Stimulated activated effector memory CD8-positive, alpha-beta T cell treated with anti-CD3 and anti-CD28 coated beads, Interleukin-12 subunit alpha, Interleukin-12 subunit beta, amount 100 ng/mL, for 72 hours (primary cell): ENCODE measurements around the gene HKDC1.
"Not testable (repeated sequence)": the region's sequence is repeated elsewhere in the genome, so short reads cannot be mapped to it uniquely, and the experiment has no call there.

Source experiments
- ATAC-seq: fragments of 150-1000 bp; cut with Tn5 transposase; 2 replicates; pipeline ENCODE4 v1.10.0; 2021
- DNase-seq, 2 donors: peaks; one replicate each; pipeline ENCODE4 v3.0.0; 2021 to 2022; ENCODE audit warnings: low spot score in 2 of 2
- H3K27ac Mint-ChIP-seq: one replicate; pipeline ENCODE4 v1.8.0; 2022; ENCODE audit warnings: mild to moderate bottlenecking, mixed read lengths
- H3K36me3 Mint-ChIP-seq: one replicate; pipeline ENCODE4 v1.8.0; 2022; ENCODE audit warnings: mild to moderate bottlenecking, mixed read lengths
- H3K4me1 Mint-ChIP-seq: one replicate; pipeline ENCODE4 v1.8.0; 2022; ENCODE audit warnings: mixed read lengths
- H3K4me3 Mint-ChIP-seq: one replicate; pipeline ENCODE4 v1.8.0; 2022; ENCODE audit warnings: mild to moderate bottlenecking, mixed read lengths
- H3K9me3 Mint-ChIP-seq: one replicate; pipeline ENCODE4 v1.8.0; 2022; ENCODE audit warnings: mixed read lengths

The HKDC1 gene

GRCh38 chr10:69246581-69247312, 26.6 kb downstream of the HKDC1 start:
- DNase-seq (no peak), ATAC-seq (no peak)
- H3K4me3 Mint-ChIP-seq: no peak overlapping the region
- H3K36me3 Mint-ChIP-seq: no peaks in the 10 kb centered on the region
- H3K4me1 Mint-ChIP-seq: no peaks in the 10 kb centered on the region
- H3K9me3 Mint-ChIP-seq: no peaks in the 10 kb centered on the region
- no peak overlapping the region for H3K27ac Mint-ChIP-seq

GRCh38 chr10:69247313-69247710, 27.2 kb downstream of the HKDC1 start:
- Mint-ChIP-seq H3K9me3 (no peaks in the 10 kb centered on the region), H3K27ac (no peak overlapping the region)

GRCh38 chr10:69248117-69248730, 28.1 kb downstream of the HKDC1 start:
- no peak overlapping the region for H3K4me3 Mint-ChIP-seq
- H3K36me3 Mint-ChIP-seq: no peaks in the 10 kb centered on the region
- no peaks in the 10 kb centered on the region for H3K9me3 Mint-ChIP-seq
- no peak for ATAC-seq
- DNase-seq: no peak
- H3K27ac Mint-ChIP-seq: no peak overlapping the region
- no peaks in the 10 kb centered on the region for H3K4me1 Mint-ChIP-seq

More at GRCh38 chr10:69247313-69247710, 27.2 kb downstream of the HKDC1 start:
- H3K4me1 Mint-ChIP-seq: no peaks in the 10 kb centered on the region
- DNase-seq (no peak), ATAC-seq (no peak)
- H3K36me3 Mint-ChIP-seq: no peaks in the 10 kb centered on the region
- no peak overlapping the region for H3K4me3 Mint-ChIP-seq

GRCh38 chr10:69250041-69250440, 29.9 kb downstream of the HKDC1 start:
- Mint-ChIP-seq H3K4me1 (no peaks in the 10 kb centered on the region), H3K9me3 (no peaks in the 10 kb centered on the region), H3K27ac (no peak overlapping the region), H3K4me3 (no peak overlapping the region), H3K36me3 (no peaks in the 10 kb centered on the region)
- DNase-seq: no peak
- ATAC-seq: no peak

- DNase-seq, ATAC-seq, H3K4me1 Mint-ChIP-seq, H3K4me3 Mint-ChIP-seq, H3K9me3 Mint-ChIP-seq, H3K36me3 Mint-ChIP-seq, H3K27ac Mint-ChIP-seq: not testable (repeated sequence)
Observed at GRCh38 chr10:69251417-69251816, 31.3 kb downstream of the HKDC1 start.

- DNase-seq (no peak), ATAC-seq (no peak)
- Mint-ChIP-seq H3K4me1 (no peaks in the 10 kb centered on the region), H3K36me3 (no peaks in the 10 kb centered on the region), H3K4me3 (no peak overlapping the region), H3K9me3 (no peaks in the 10 kb centered on the region), H3K27ac (no peak overlapping the region)
Observed at GRCh38 chr10:69253171-69253570, 33.0 kb downstream of the HKDC1 start.

- Mint-ChIP-seq H3K4me1 (no peaks in the 10 kb centered on the region), H3K4me3 (no peak overlapping the region), H3K27ac (no peak overlapping the region), H3K36me3 (no peaks in the 10 kb centered on the region), H3K9me3 (no peaks in the 10 kb centered on the region)
- ATAC-seq (no peak), DNase-seq (no peak)
Observed at GRCh38 chr10:69254877-69255276, 34.7 kb downstream of the HKDC1 start.

- no peak overlapping the region for H3K4me3 Mint-ChIP-seq
Observed at GRCh38 chr10:69259547-69260243, 39.6 kb downstream of the HKDC1 start.

GRCh38 chr10:69261184-69261583, 41.1 kb downstream of the HKDC1 start:
- DNase-seq (no peak), ATAC-seq (no peak)
- Mint-ChIP-seq H3K4me1 (peaks cover 14% of the 10 kb centered on the region), H3K4me3 (no peak overlapping the region), H3K27ac (no peak overlapping the region), H3K36me3 (peaks cover 4% of the 10 kb centered on the region), H3K9me3 (no peaks in the 10 kb centered on the region)

More at GRCh38 chr10:69259547-69260243, 39.6 kb downstream of the HKDC1 start:
- no peak for ATAC-seq
- Mint-ChIP-seq H3K27ac (no peak overlapping the region), H3K9me3 (no peaks in the 10 kb centered on the region), H3K36me3 (peaks cover 4% of the 10 kb centered on the region), H3K4me1 (peaks cover 14% of the 10 kb centered on the region)
- DNase-seq: no peak

GRCh38 chr10:69262292-69262751, 42.2 kb downstream of the HKDC1 start:
- Mint-ChIP-seq H3K4me3 (peak overlapping the region; percentile 8), H3K27ac (no peak overlapping the region), H3K4me1 (peaks cover 14% of the 10 kb centered on the region), H3K9me3 (no peaks in the 10 kb centered on the region), H3K36me3 (peaks cover 4% of the 10 kb centered on the region)
- no peak for DNase-seq
- peak; percentile 90 for ATAC-seq

GRCh38 chr10:69265521-69265920, 45.4 kb downstream of the HKDC1 start:
- Mint-ChIP-seq H3K27ac (no peak overlapping the region), H3K9me3 (no peaks in the 10 kb centered on the region), H3K36me3 (peaks cover 4% of the 10 kb centered on the region), H3K4me1 (peaks cover 14% of the 10 kb centered on the region), H3K4me3 (no peak overlapping the region)
- ATAC-seq (no peak), DNase-seq (no peak)

GRCh38 chr10:69268761-69269416, 48.8 kb downstream of the HKDC1 start:
- no peak overlapping the region for H3K4me3 Mint-ChIP-seq
- no peak overlapping the region for H3K27ac Mint-ChIP-seq
- ATAC-seq (no peak), DNase-seq (no peak)
- no peaks in the 10 kb centered on the region for H3K4me1 Mint-ChIP-seq
- no peaks in the 10 kb centered on the region for H3K9me3 Mint-ChIP-seq
- no peaks in the 10 kb centered on the region for H3K36me3 Mint-ChIP-seq

- H3K36me3 Mint-ChIP-seq: no peaks in the 10 kb centered on the region
- no peak for DNase-seq
- ATAC-seq: no peak
- no peaks in the 10 kb centered on the region for H3K9me3 Mint-ChIP-seq
- H3K4me3 Mint-ChIP-seq: no peak overlapping the region
- H3K4me1 Mint-ChIP-seq: no peaks in the 10 kb centered on the region
- H3K27ac Mint-ChIP-seq: no peak overlapping the region
Observed at GRCh38 chr10:69269761-69270160, 49.6 kb downstream of the HKDC1 start.

- H3K9me3 Mint-ChIP-seq: no peaks in the 10 kb centered on the region
- ATAC-seq (no peak), DNase-seq (no peak)
- no peaks in the 10 kb centered on the region for H3K4me1 Mint-ChIP-seq
- H3K36me3 Mint-ChIP-seq: no peaks in the 10 kb centered on the region
- H3K4me3 Mint-ChIP-seq: no peak overlapping the region
- H3K27ac Mint-ChIP-seq: peak overlapping the region; percentile 13
Observed at GRCh38 chr10:69270990-69271389, 50.9 kb downstream of the HKDC1 start.

- H3K4me3 Mint-ChIP-seq: no peak overlapping the region
- no peak overlapping the region for H3K27ac Mint-ChIP-seq
- no peaks in the 10 kb centered on the region for H3K4me1 Mint-ChIP-seq
- H3K36me3 Mint-ChIP-seq: no peaks in the 10 kb centered on the region
- no peaks in the 10 kb centered on the region for H3K9me3 Mint-ChIP-seq
- ATAC-seq: no peak
- DNase-seq: no peak
Observed at GRCh38 chr10:69272624-69273023, 52.5 kb downstream of the HKDC1 start.
